Endothelial cell of umbilical vein (primary cell): ENCODE results near the gene ISL2. TPM values are rescaled to one million over a fixed set of nuclear protein-coding genes. Genes with fewer than 3 reads are reported as not detected.
A peak's percentile ranks its signal among the peaks of the same experiment; 100 is the strongest.

Experiments used
- BruUV-seq: library from RNA; stranded (reverse); fragments of 400-500 nt; replicated peaks from 2 replicates; lab custom pipeline; 2021; lab: Mats Ljungman, UMichigan
- CTCF ChIA-PET: fragments of 300-600, 350-600 bp; sonication (Branson Sonifier 250); formaldehyde crosslinking; loops from one replicate; lab custom pipeline; 2021; ENCODE audit warnings: antibody characterized with exemption, inconsistent platforms; lab: Charles Lee
- POLR2A ChIA-PET: fragments of 300-600, 350-600 bp; sonication (Branson Sonifier 250); formaldehyde crosslinking; loops from one replicate; lab custom pipeline; 2021; ENCODE audit warnings: antibody characterized with exemption, inconsistent platforms; lab: Charles Lee
- DNase-seq: peaks from one replicate; pipeline ENCODE4 v3.0.0-alpha.2; 2011; ENCODE audit warnings: low read depth, low spot score
- FAIRE-seq: peaks from 2 replicates; lab custom pipeline; 2011; peaks lifted over from hg19 to GRCh38; lab: Jason Lieb, UNC
- H2AFZ ChIP-seq: 2 replicates; pipeline ENCODE4 v1.6.0; 2012; ENCODE audit warnings: low read depth, low read length, control low read depth, inconsistent platforms
- H3K27ac ChIP-seq: 2 replicates; pipeline ENCODE4 v1.5.1; 2011; ENCODE audit warnings: low read depth, mild to moderate bottlenecking, control low read depth, low read length, moderate library complexity; ENCODE audit not compliant: insufficient read depth
- H3K27me3 ChIP-seq, 2 experiments: 2 replicates each; pipeline versions ENCODE4 v1.6.0 to v1.6.1; 2011; ENCODE audit warnings: low read length in 2 of 2, mixed read lengths in 1 of 2; ENCODE audit not compliant: control insufficient read depth in 2 of 2, insufficient read depth in 2 of 2
- H3K36me3 ChIP-seq, 2 experiments: 2 replicates in 1 of 2; 3 replicates in 1 of 2; pipeline ENCODE4 v1.5.1; 2011; ENCODE audit warnings: low read length in 2 of 2, mild to moderate bottlenecking in 1 of 2, moderate library complexity in 1 of 2; ENCODE audit not compliant: control insufficient read depth in 2 of 2, insufficient read depth in 2 of 2; ENCODE audit errors: extremely low read depth in 1 of 2
- H3K4me1 ChIP-seq: 3 replicates; pipeline ENCODE4 v1.5.1; 2011; ENCODE audit warnings: mild to moderate bottlenecking, low read length; ENCODE audit not compliant: control insufficient read depth, insufficient read depth; ENCODE audit errors: extremely low read depth
- H3K4me2 ChIP-seq: 2 replicates; pipeline ENCODE4 v1.6.1; 2011; ENCODE audit warnings: low read length, control low read depth, mixed read lengths; ENCODE audit not compliant: insufficient read depth
- H3K4me3 ChIP-seq, 3 experiments: fragments of 200-600 bp in 1 of 3; sonication (generic), shearing (Covaris generic) in 1 of 3; replicated peaks in 1 of 3; 2 replicates each; pipeline ENCODE4 v1.5.1; 2011 to 2016; ENCODE audit warnings: control low read depth in 3 of 3, low read length in 3 of 3, mild to moderate bottlenecking in 2 of 3, inconsistent platforms in 1 of 3, low read depth in 1 of 3, moderate library complexity in 1 of 3; ENCODE audit not compliant: insufficient read depth in 1 of 3
- H3K79me2 ChIP-seq: 2 replicates; pipeline ENCODE4 v1.6.0; 2012; ENCODE audit warnings: low read length, inconsistent platforms; ENCODE audit not compliant: control insufficient read depth, insufficient read depth
- H3K9ac ChIP-seq: replicated peaks from 2 replicates; pipeline ENCODE3; 2011; ENCODE audit warnings: low read length, control low read depth; ENCODE audit not compliant: insufficient read depth; ENCODE audit errors: extremely low read depth
- H3K9me1 ChIP-seq: replicated peaks from 3 replicates; pipeline ENCODE4 v1.6.0; 2011; ENCODE audit warnings: mild to moderate bottlenecking, low read length; ENCODE audit not compliant: control insufficient read depth, insufficient read depth; ENCODE audit errors: extremely low read depth
- H3K9me3 ChIP-seq: replicated peaks from 2 replicates; pipeline ENCODE4 v1.5.1; 2012; ENCODE audit warnings: low read length, inconsistent platforms; ENCODE audit not compliant: control insufficient read depth, insufficient read depth
- H4K20me1 ChIP-seq: replicated peaks from 2 replicates; pipeline ENCODE3; 2011; ENCODE audit warnings: mild to moderate bottlenecking, low read length; ENCODE audit not compliant: control insufficient read depth, insufficient read depth; ENCODE audit errors: extremely low read depth
- CTCF ChIP-seq, 2 donors: IDR thresholded peaks; 1 replicate in 1 of 2; 2 replicates in 1 of 2; pipeline ENCODE4 v1.5.1; 2011; ENCODE audit warnings: low read length in 2 of 2, mild to moderate bottlenecking in 2 of 2, moderate library complexity in 2 of 2, control low read depth in 1 of 2, inconsistent platforms in 1 of 2, low read depth in 1 of 2; ENCODE audit not compliant: insufficient read depth in 1 of 2; ENCODE audit errors: extremely low read depth in 1 of 2
- EZH2 ChIP-seq: IDR thresholded peaks from 2 replicates; pipeline ENCODE4 v1.6.1; 2012; ENCODE audit warnings: borderline replicate concordance, low read depth, mild to moderate bottlenecking, moderate library complexity, low read length, inconsistent platforms; ENCODE audit not compliant: severe bottlenecking
- FOS ChIP-seq: IDR thresholded peaks from 2 replicates; pipeline ENCODE4 v1.6.1; 2011; ENCODE audit warnings: mild to moderate bottlenecking, low read length, moderate library complexity, borderline replicate concordance; ENCODE audit not compliant: insufficient read depth
- GATA2 ChIP-seq: IDR thresholded peaks from 2 replicates; pipeline ENCODE4 v1.7.0; 2011; ENCODE audit warnings: low read depth, mild to moderate bottlenecking, moderate library complexity, mixed read lengths, low read length; ENCODE audit not compliant: insufficient read length, insufficient read depth
- JUN ChIP-seq: IDR thresholded peaks from 2 replicates; pipeline ENCODE4 v1.6.1; 2011; ENCODE audit warnings: borderline replicate concordance, low read depth; ENCODE audit not compliant: insufficient read length, insufficient read depth
- MAX ChIP-seq: IDR thresholded peaks from 2 replicates; pipeline ENCODE4 v1.6.1; 2011; ENCODE audit not compliant: insufficient read depth, insufficient read length
- MYC ChIP-seq: IDR thresholded peaks from one replicate; pipeline ENCODE4 v1.6.1; 2011; ENCODE audit warnings: mild to moderate bottlenecking, low read depth, low read length
- POLR2A ChIP-seq: IDR thresholded peaks from 2 replicates; pipeline ENCODE4 v1.6.1; 2012; ENCODE audit warnings: low read depth, mild to moderate bottlenecking, control low read depth, low read length
- POLR2AphosphoS5 ChIP-seq: IDR thresholded peaks from 2 replicates; pipeline ENCODE4 v1.6.1; 2012; ENCODE audit warnings: low read depth, mild to moderate bottlenecking, control low read depth, low read length, moderate library complexity; ENCODE audit not compliant: insufficient read depth
- dilution Hi-C: fragments of 300-500 bp; cut with MboI; formaldehyde crosslinking; loops from one replicate; pipeline ENCODE4 v1.15.0; 2019; ENCODE audit warnings: low sequenced_read_pairs; ENCODE audit not compliant: extremely low pct_ligation_motif_present
- intact Hi-C: fragments of 100-400 bp; cut with micrococcal nuclease; formaldehyde crosslinking; loops from one replicate; pipeline ENCODE4 v1.10.0; 2022
- polyA plus RNA-seq, 4 experiments: library from polyadenylated mRNA; depleted of rRNA in 3 of 4; stranded (reverse) in 3 of 4; unstranded in 1 of 4; fragments of >200 nt; gene quantifications; 2 replicates each; pipeline versions ENCODE4 v1.2.1 to v1.2.3, GENCODE V29; 2011 to 2012; ENCODE audit warnings: missing spikeins in 1 of 4
- total RNA-seq: library from RNA; stranded (reverse); gene quantifications from 2 replicates; pipeline ENCODE4 v1.2.3, GENCODE V29; 2021

ISL2 gene
- total and polyA plus RNA-seq, 2 donors (not counting 3 experiments of a cell fraction or from before 2014, with no cell fraction given) = 0.10 TPM; not detected in 1

GRCh38 chr15:76346669-76347481 lies 10.3 kb downstream of the ISL2 start:
- ChIA-PET POLR2A (no interaction called here), CTCF (interaction anchor here (1.0 to 2.5 kb wide), 4 partner anchors 10 to 161 kb away, joined by 3 to 6 read pairs (median 5); partner anchors contain the start of gene ISL2)
- H3K36me3 ChIP-seq = no peaks in the 10 kb centered on the region
- dilution Hi-C loops (no loop called here), intact Hi-C loops (loop anchor here (10.0 kb wide), 1 partner anchor 518 kb away; no protein-coding TSS in a partner anchor)
- TF ChIP-seq JUN = no peak
- TF ChIP-seq CTCF (IDR thresholded peaks at IDR 0.05; ENCODE audit: extremely low read depth in 1 of 2, insufficient read depth in 1 of 2, low read depth in 1 of 2, low read length in 2 of 2) = no peak
- TF ChIP-seq POLR2A = no peak
- peak; percentile 73 for TF ChIP-seq GATA2
- TF ChIP-seq EZH2 = peak; percentile 51
- no peak for TF ChIP-seq POLR2AphosphoS5
- peak; percentile 6 for TF ChIP-seq FOS
- TF ChIP-seq MAX = no peak
- no peak for TF ChIP-seq MYC
- peak overlapping the region; percentile 7 to 19 (median 13) for H3K4me3 ChIP-seq
- H4K20me1 ChIP-seq = no peaks in the 10 kb centered on the region
- no peaks in the 10 kb centered on the region for H3K9me3 ChIP-seq
- DNase-seq = peak; percentile 50
- H3K9ac ChIP-seq = no peak overlapping the region
- no peaks in the 10 kb centered on the region for H3K9me1 ChIP-seq
- H3K79me2 ChIP-seq = no peaks in the 10 kb centered on the region
- peak; percentile 76 for FAIRE-seq
- H3K4me1 ChIP-seq = peaks cover 19% of the 10 kb centered on the region
- H3K27me3 ChIP-seq = peaks cover 52 to 66% of the 10 kb centered on the region in 2 experiments
- no peak overlapping the region for H3K27ac ChIP-seq
- no peak overlapping the region for H2AFZ ChIP-seq
- peak overlapping the region; percentile 79 for H3K4me2 ChIP-seq
- BruUV-seq = no TSS peak
